ENCODE data around the gene MGST2. TPM values are rescaled to one million over a fixed set of nuclear protein-coding genes. Genes with fewer than 3 reads are reported as not detected.

MGST2 gene
- total and polyA plus RNA-seq, 10 of the 15 experiments (the other 5 are each of a cell fraction or from before 2014, with no cell fraction given) = 19.0 to 50.1 (median 30.6) TPM

DNA sequence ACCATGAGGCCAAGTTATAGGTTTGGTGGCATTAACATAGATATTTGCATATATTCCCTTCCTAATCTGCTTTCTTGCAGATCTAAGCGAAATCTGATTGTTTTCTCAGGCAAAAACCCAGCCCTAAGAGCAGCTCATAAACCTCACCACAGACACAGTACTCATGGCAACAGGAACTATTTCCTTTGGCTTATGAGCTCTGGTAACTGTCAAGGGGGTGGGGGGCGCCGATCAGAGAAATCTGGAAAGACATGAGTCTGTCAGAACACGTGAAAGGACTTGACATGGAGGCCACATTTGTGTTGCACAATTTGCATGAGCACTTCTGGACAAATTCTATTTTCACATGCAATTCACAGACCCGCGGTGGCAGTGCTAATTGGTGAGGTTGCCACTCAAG lies 83.7 kb downstream of the MGST2 start:
- RAD21 ChIA-PET (ENCODE audit: unreplicated experiment) = no interaction called here
- intact Hi-C loops (cut with micrococcal nuclease; ENCODE audit: unreplicated experiment) = no loop called here

DNA sequence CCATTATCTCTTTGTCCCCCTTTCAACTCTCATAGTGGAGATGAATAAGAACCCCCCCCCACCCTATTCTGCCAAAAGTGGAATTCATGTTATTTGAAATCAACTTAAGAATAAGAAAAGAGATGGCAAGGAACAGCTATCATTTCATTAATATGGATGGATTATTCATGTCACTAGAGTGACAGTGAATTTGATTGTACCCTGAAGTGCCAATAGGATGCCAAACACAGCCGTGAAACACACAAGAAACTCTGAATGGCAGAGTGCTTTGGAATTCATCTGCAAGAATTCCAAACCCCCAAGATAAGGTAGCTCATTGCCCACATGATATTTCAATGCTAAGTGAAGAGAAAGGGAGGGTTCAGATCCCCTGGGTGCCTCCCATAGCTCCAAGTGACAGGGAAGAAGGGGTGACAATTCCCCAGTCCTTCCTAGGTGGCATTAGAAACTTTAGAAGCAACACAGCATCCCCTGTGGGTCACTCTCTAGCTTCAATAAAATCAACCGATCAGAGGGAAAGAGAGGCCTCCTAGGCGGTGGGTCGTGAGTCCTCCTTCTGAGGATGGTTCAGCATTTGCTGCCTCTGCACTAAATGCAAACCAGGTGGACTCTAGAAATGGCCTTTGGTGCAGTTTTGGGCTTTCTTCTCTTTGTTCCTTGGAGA lies 84.3 kb downstream of the MGST2 start:
- no peaks in the 10 kb centered on the region for H3K27me3 ChIP-seq (replicated peaks in 1 of 2; ENCODE audit: control insufficient read depth in 2 of 2, insufficient read depth in 2 of 2, low read length in 1 of 2)
- in situ Hi-C loops (cut with MboI) = no loop called here
- H3K4me2 ChIP-seq (ENCODE audit: control insufficient read depth, insufficient read depth) = no peak overlapping the region
- WGBS (ENCODE audit: insufficient coverage, insufficient replicate concordance, low lambda C conversion rate, missing lambda C conversion rate) = 13% methylated on average over 4 of the region's 4 CpGs
- ChIA-PET POLR2A (interaction anchor here (0.6 kb wide), 1 partner anchor 104 kb away, joined by 10 read pairs; no protein-coding TSS in a partner anchor), SMC1A (ENCODE audit: uncharacterized antibody, unreplicated experiment) (interaction anchor here (1.3 to 2.1 kb wide), 2 partner anchors 12 to 18 kb away, joined by 3 to 7 read pairs; no protein-coding TSS in a partner anchor), CTCF (interaction anchor here (1.3 kb wide), 1 partner anchor 10 kb away, joined by 6 read pairs; no protein-coding TSS in a partner anchor), RAD21 (ENCODE audit: unreplicated experiment) (no interaction called here)
- BruUV-seq (replicated peaks) = no TSS peak
- TF ChIP-seq, protein P1, sequence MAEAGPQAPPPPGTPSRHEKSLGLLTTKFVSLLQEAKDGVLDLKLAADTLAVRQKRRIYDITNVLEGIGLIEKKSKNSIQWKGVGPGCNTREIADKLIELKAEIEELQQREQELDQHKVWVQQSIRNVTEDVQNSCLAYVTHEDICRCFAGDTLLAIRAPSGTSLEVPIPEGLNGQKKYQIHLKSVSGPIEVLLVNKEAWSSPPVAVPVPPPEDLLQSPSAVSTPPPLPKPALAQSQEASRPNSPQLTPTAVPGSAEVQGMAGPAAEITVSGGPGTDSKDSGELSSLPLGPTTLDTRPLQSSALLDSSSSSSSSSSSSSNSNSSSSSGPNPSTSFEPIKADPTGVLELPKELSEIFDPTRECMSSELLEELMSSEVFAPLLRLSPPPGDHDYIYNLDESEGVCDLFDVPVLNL (IDR thresholded peaks at IDR 0.05; ENCODE audit: low read depth, low read length) = no peak
- H3K27ac ChIP-seq (ENCODE audit: control insufficient read depth, insufficient read depth) = no peak overlapping the region
- no peak overlapping the region for H2AFZ ChIP-seq (ENCODE audit: control insufficient read depth, low read depth, low read length)
- no peaks in the 10 kb centered on the region for H3K4me1 ChIP-seq (ENCODE audit: control insufficient read depth, insufficient read depth, low read length)
- no peak overlapping the region for H3K4me3 ChIP-seq
- H4K20me1 ChIP-seq (ENCODE audit: control insufficient read depth, insufficient read depth) = no peaks in the 10 kb centered on the region
- no peaks in the 10 kb centered on the region for H3K79me2 ChIP-seq (ENCODE audit: control insufficient read depth, insufficient read depth, low read length)
- no peak for DNase-seq (ENCODE audit: low read depth, low spot score)
- no peak for ATAC-seq
- H3K9me3 ChIP-seq (replicated peaks; ENCODE audit: control insufficient read depth, insufficient read depth, low read length) = no peaks in the 10 kb centered on the region
- FAIRE-seq = no peak
- intact Hi-C loops (cut with micrococcal nuclease; ENCODE audit: unreplicated experiment) = no loop called here
- H3K36me3 ChIP-seq (ENCODE audit: control insufficient read depth in 2 of 2, insufficient read depth in 2 of 2, low read length in 1 of 2) = no peaks in the 10 kb centered on the region
- no peak overlapping the region for H3K9ac ChIP-seq (ENCODE audit: control insufficient read depth, insufficient read depth, low read length)

More for the DNA sequence above, 83.7 kb downstream of the MGST2 start:
- no peak overlapping the region for H3K27ac ChIP-seq (ENCODE audit: control insufficient read depth, insufficient read depth)
- H3K9ac ChIP-seq (ENCODE audit: control insufficient read depth, insufficient read depth, low read length) = no peak overlapping the region
- no peaks in the 10 kb centered on the region for H3K79me2 ChIP-seq (ENCODE audit: control insufficient read depth, insufficient read depth, low read length)
- no peaks in the 10 kb centered on the region for H3K9me3 ChIP-seq (replicated peaks; ENCODE audit: control insufficient read depth, insufficient read depth, low read length)
- no peaks in the 10 kb centered on the region for H3K27me3 ChIP-seq (replicated peaks in 1 of 2; ENCODE audit: control insufficient read depth in 2 of 2, insufficient read depth in 2 of 2, low read length in 1 of 2)
- no peak overlapping the region for H3K4me3 ChIP-seq
- no peaks in the 10 kb centered on the region for H3K36me3 ChIP-seq (ENCODE audit: control insufficient read depth in 2 of 2, insufficient read depth in 2 of 2, low read length in 1 of 2)
- no peaks in the 10 kb centered on the region for H4K20me1 ChIP-seq (ENCODE audit: control insufficient read depth, insufficient read depth)
- no TSS peak for BruUV-seq (replicated peaks)
- in situ Hi-C loops (cut with MboI) = no loop called here
- H3K4me2 ChIP-seq (ENCODE audit: control insufficient read depth, insufficient read depth) = no peak overlapping the region
- SMC1A ChIA-PET (ENCODE audit: uncharacterized antibody, unreplicated experiment) = interaction anchor here (1.3 to 2.1 kb wide), 2 partner anchors 11 to 17 kb away, joined by 3 to 7 read pairs; no protein-coding TSS in a partner anchor
- WGBS (ENCODE audit: insufficient coverage, insufficient replicate concordance, low lambda C conversion rate, missing lambda C conversion rate) = 6% methylated on average over 6 of the region's 6 CpGs
- CTCF ChIA-PET = interaction anchor here (1.3 kb wide), 1 partner anchor 10 kb away, joined by 6 read pairs; no protein-coding TSS in a partner anchor
- DNase-seq (ENCODE audit: low read depth, low spot score) (no peak), FAIRE-seq (no peak), ATAC-seq (no peak)
- POLR2A ChIA-PET = no interaction called here
- H2AFZ ChIP-seq (ENCODE audit: control insufficient read depth, low read depth, low read length) = no peak overlapping the region
- TF ChIP-seq ZSCAN29 (IDR thresholded peaks at IDR 0.05) = no peak
- no peak for TF ChIP-seq TCF3 (IDR thresholded peaks at IDR 0.05; ENCODE audit: borderline replicate concordance, insufficient read depth, low read depth, low read length)
- no peak for TF ChIP-seq ZNF274 (IDR thresholded peaks at IDR 0.05; ENCODE audit: insufficient read depth, insufficient read length)
- TF ChIP-seq SUZ12 (IDR thresholded peaks at IDR 0.05; ENCODE audit: unreplicated experiment) = no peak
- no peak for TF ChIP-seq YBX1 (IDR thresholded peaks at IDR 0.05)
- H3K4me1 ChIP-seq (ENCODE audit: control insufficient read depth, insufficient read depth, low read length) = no peaks in the 10 kb centered on the region
